H1 (cell line): ENCODE results near the gene RAD52.

ENCODE experiments used
- CTCF ChIP-seq, 3 experiments: IDR thresholded peaks; 1 replicate in 2 of 3; 2 replicates in 1 of 3; pipeline versions ENCODE4 v1.5.1 to v1.6.1; 2011; ENCODE audit warnings: low read length in 3 of 3, mild to moderate bottlenecking in 3 of 3, inconsistent platforms in 2 of 3, low read depth in 1 of 3, moderate library complexity in 1 of 3; ENCODE audit not compliant: insufficient read depth in 1 of 3; ENCODE audit errors: control extremely low read depth in 1 of 3
- HDAC2 ChIP-seq, 2 experiments: fragments of 300-600 bp in 1 of 2; sonication (generic) in 1 of 2; IDR thresholded peaks; 2 replicates each; pipeline ENCODE4 v1.6.1; 2011 to 2012; ENCODE audit warnings: low read depth in 2 of 2, low read length in 2 of 2, mild to moderate bottlenecking in 2 of 2, moderate library complexity in 2 of 2, borderline replicate concordance in 1 of 2, inconsistent platforms in 1 of 2
- MAX ChIP-seq: IDR thresholded peaks from 2 replicates; pipeline ENCODE4 v1.6.1; 2012; ENCODE audit warnings: inconsistent platforms
- POLR2AphosphoS5 ChIP-seq: IDR thresholded peaks from 2 replicates; pipeline ENCODE4 v1.6.1; 2011; ENCODE audit warnings: low read depth, low read length
- RNF2 ChIP-seq: fragments of 200-900, 300-1000 bp; sonication (generic); IDR thresholded peaks from 2 replicates; pipeline ENCODE4 v1.7.1; 2016; ENCODE audit warnings: borderline replicate concordance, low read depth, mild to moderate bottlenecking, antibody characterized with exemption, low read length; ENCODE audit not compliant: poor library complexity, severe bottlenecking; ENCODE audit errors: missing control alignments
- SP4 ChIP-seq: IDR thresholded peaks from 2 replicates; pipeline ENCODE4 v1.6.1; 2012; ENCODE audit warnings: low read length, inconsistent platforms
- TAF1 ChIP-seq: IDR thresholded peaks from 2 replicates; pipeline ENCODE4 v1.6.1; 2011; ENCODE audit warnings: mild to moderate bottlenecking, low read depth, low read length

GRCh38 chr12:913919-914698 lies 35.4 kb downstream of the RAD52 start:
- TF ChIP-seq CTCF (IDR thresholded peaks at IDR 0.05; ENCODE audit: control extremely low read depth in 1 of 3, insufficient read depth in 1 of 3, low read depth in 1 of 3, low read length in 3 of 3) (no peak), RNF2 (no peak), POLR2AphosphoS5 (no peak), SP4 (no peak), MAX (no peak), HDAC2 (IDR thresholded peaks at IDR 0.05; ENCODE audit: borderline replicate concordance in 1 of 2, low read depth in 2 of 2, low read length in 2 of 2) (no peak), TAF1 (no peak)
